ENCODE results near the gene PEX6.
A peak's percentile ranks its signal among the peaks of the same experiment; 100 is the strongest.
"Not testable (repeated sequence)": the region's sequence is repeated elsewhere in the genome, so short reads cannot be mapped to it uniquely, and the experiment has no call there.

Gene PEX6

DNA sequence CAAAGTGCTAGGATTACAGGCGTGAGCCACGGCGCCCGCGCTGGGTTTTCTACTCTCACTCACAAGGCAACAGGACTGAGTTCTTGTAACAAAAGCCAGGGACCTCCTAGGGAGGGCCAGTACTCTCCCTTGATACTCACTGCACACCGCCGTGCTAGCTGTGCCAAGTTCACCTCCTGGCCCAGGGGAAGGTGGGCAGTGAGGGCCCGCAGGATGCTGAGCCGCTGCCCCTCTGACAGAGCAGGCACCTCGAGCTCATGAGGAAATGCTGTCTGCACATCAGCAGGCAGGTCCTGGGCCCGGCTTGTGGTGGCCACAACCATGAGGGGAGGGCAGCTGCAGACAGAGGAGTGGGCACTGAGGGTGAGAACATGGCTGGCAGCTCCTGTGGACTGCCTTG is 11.8 kb downstream of the PEX6 start:
- DNase-seq (no peak), ATAC-seq (no peak)
- peaks cover 1% of the 10 kb centered on the region for H3K36me3 Mint-ChIP-seq (ENCODE audit: low read depth)
- no peak overlapping the region for H3K27ac Mint-ChIP-seq
- H3K9me3 Mint-ChIP-seq, result no peaks in the 10 kb centered on the region
- H3K4me3 Mint-ChIP-seq, result no peak overlapping the region
- H3K27me3 Mint-ChIP-seq, result no peaks in the 10 kb centered on the region
- H3K4me1 Mint-ChIP-seq, result peaks cover 18% of the 10 kb centered on the region

DNA sequence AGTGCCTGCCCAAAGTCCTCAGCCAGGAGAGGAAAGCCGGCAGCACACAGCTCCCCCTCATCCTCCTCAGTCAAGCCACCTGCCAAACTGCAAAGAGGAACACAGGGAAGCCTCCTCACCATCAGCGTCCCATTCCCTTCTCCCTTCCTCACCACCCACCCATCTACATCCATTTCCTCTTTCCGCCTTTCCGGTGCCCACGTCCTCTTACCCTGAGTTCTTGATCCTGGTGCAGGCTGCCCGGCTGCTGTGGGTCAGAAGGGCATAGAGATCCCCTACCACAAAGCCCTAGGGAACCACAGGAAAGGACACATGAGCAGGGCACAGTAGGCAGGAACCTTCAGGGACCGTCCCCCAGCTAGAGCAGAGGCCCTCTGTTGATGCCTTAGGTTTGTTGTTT is 12.4 kb downstream of the PEX6 start:
- DNase-seq, result no peak
- Mint-ChIP-seq H3K27ac (no peak overlapping the region), H3K4me3 (no peak overlapping the region), H3K27me3 (no peaks in the 10 kb centered on the region), H3K4me1 (peaks cover 15% of the 10 kb centered on the region), H3K9me3 (no peaks in the 10 kb centered on the region), H3K36me3 (ENCODE audit: low read depth) (peaks cover 1% of the 10 kb centered on the region)
- ATAC-seq, result no peak

GRCh38 chr6:42963855-42964605 is 15.0 kb downstream of the PEX6 start:
- DNase-seq, result peak; percentile 46
- peaks cover 12% of the 10 kb centered on the region for H3K4me1 Mint-ChIP-seq
- peak; percentile 41 for ATAC-seq
- H3K27me3 Mint-ChIP-seq, result peaks cover 1% of the 10 kb centered on the region
- no peaks in the 10 kb centered on the region for H3K9me3 Mint-ChIP-seq
- no peak overlapping the region for H3K27ac Mint-ChIP-seq
- peaks cover 1% of the 10 kb centered on the region for H3K36me3 Mint-ChIP-seq (ENCODE audit: low read depth)
- H3K4me3 Mint-ChIP-seq, result no peak overlapping the region

GRCh38 chr6:42963179-42963854 is 15.7 kb downstream of the PEX6 start:
- ATAC-seq (no peak), DNase-seq (no peak)
- Mint-ChIP-seq H3K9me3 (no peaks in the 10 kb centered on the region), H3K4me1 (peaks cover 12% of the 10 kb centered on the region), H3K27me3 (peaks cover 1% of the 10 kb centered on the region), H3K36me3 (ENCODE audit: low read depth) (peaks cover 1% of the 10 kb centered on the region), H3K27ac (no peak overlapping the region), H3K4me3 (no peak overlapping the region)

DNA sequence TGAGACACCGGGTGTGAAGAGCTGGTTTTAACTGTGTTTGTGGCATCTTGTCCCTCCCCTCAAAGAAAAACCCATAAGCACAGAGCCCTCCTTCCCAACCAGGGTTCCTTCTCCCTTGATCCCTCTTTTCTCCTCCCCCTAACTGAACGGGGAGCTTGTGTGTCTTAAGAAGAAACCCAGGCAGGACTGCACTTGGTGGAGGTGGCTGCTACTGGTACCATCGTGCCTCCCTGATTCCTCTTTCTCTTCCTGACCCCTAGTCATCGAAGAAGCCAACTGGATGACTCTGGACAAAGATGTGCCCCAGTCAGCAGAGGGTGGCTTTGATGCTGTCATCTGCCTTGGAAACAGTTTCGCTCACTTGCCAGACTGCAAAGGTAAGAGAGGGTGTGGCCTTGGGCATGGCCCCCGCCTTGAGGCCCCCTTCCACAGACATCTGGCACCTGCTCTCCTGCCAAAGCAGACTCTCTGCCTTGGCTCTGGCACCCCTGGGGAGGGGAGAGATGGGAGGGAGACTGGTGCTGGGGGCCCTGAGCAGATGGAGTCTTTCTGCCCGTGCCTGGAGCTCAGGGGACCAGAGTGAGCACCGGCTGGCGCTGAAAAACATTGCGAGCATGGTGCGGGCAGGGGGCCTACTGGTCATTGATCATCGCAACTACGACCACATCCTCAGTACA is 16.3 kb downstream of the PEX6 start:
- DNase-seq (no peak), ATAC-seq (no peak)
- H3K9me3 Mint-ChIP-seq, result no peaks in the 10 kb centered on the region
- H3K36me3 Mint-ChIP-seq (ENCODE audit: low read depth), result peaks cover 1% of the 10 kb centered on the region
- peaks cover 1% of the 10 kb centered on the region for H3K27me3 Mint-ChIP-seq
- H3K4me3 Mint-ChIP-seq, result no peak overlapping the region
- H3K27ac Mint-ChIP-seq, result no peak overlapping the region
- peaks cover 12% of the 10 kb centered on the region for H3K4me1 Mint-ChIP-seq

GRCh38 chr6:42962096-42962495 is 16.9 kb downstream of the PEX6 start:
- peaks cover 1% of the 10 kb centered on the region for H3K36me3 Mint-ChIP-seq (ENCODE audit: low read depth)
- no peak for DNase-seq
- H3K27ac Mint-ChIP-seq, result no peak overlapping the region
- ATAC-seq, result no peak
- H3K4me3 Mint-ChIP-seq, result no peak overlapping the region
- peaks cover 12% of the 10 kb centered on the region for H3K4me1 Mint-ChIP-seq
- no peaks in the 10 kb centered on the region for H3K9me3 Mint-ChIP-seq
- peaks cover 1% of the 10 kb centered on the region for H3K27me3 Mint-ChIP-seq

GRCh38 chr6:42961020-42961470 is 17.9 kb downstream of the PEX6 start:
- peaks cover 1% of the 10 kb centered on the region for H3K36me3 Mint-ChIP-seq (ENCODE audit: low read depth)
- no peak overlapping the region for H3K27ac Mint-ChIP-seq
- no peaks in the 10 kb centered on the region for H3K9me3 Mint-ChIP-seq
- H3K4me1 Mint-ChIP-seq, result peaks cover 12% of the 10 kb centered on the region
- DNase-seq (no peak), ATAC-seq (no peak)
- peak overlapping the region; percentile 48 for H3K4me3 Mint-ChIP-seq
- peaks cover 1% of the 10 kb centered on the region for H3K27me3 Mint-ChIP-seq

DNA sequence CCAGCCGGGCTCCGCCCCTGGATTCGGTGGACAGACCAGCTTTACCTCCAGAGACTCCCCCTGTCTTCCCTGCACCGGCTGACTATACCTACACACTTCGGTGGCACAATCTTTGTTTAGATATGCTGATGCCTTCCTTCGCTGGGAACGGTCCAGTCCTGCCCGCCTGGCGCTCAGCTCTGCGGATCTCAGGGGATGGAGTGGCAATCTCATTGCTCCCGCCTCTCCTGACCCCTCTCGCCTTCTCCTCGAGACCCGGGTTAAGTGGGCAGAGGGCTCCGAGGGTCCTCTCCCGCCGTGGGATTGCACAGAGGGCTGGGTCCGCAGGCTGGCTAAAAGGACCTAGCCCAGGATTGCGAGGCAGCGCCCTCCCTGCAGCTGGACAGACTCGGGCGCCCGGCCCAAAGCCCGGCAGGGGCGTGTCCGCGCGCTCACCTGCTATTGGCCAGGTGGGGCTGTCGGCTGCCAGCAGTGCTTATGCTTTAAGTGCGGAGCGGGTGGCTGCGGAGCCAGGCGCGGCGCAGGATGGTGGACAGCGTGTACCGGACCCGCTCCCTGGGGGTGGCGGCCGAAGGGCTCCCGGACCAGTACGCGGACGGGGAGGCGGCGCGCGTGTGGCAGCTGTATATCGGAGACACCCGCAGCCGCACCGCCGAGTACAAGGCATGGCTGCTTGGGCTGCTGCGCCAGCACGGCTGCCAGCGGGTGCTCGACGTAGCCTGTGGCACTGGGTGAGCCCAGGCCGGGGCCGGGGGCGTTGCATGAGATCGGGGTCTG is 18.6 kb downstream of the PEX6 start, which contains the start of gene GNMT:
TSS of gene GNMT (plus strand) at position 512 of the 777 bp plus-strand sequence. CDS start at position 526, 14 bp downstream.
- H3K9me3 Mint-ChIP-seq, result no peaks in the 10 kb centered on the region
- H3K4me1 Mint-ChIP-seq, result peaks cover 12% of the 10 kb centered on the region
- peak within 1 kb of the TSS; percentile 48 for H3K4me3 Mint-ChIP-seq
- H3K36me3 Mint-ChIP-seq (ENCODE audit: low read depth), result peaks cover 1% of the 10 kb centered on the region
- ATAC-seq (peak; percentile 69), DNase-seq (peak; percentile 31)
- no peak within 1 kb of the TSS for H3K27ac Mint-ChIP-seq
- H3K27me3 Mint-ChIP-seq, result peaks cover 1% of the 10 kb centered on the region

- H3K36me3 Mint-ChIP-seq (ENCODE audit: low read depth), result peaks cover 1% of the 10 kb centered on the region
- H3K27me3 Mint-ChIP-seq, result peaks cover 1% of the 10 kb centered on the region
- ATAC-seq (no peak), DNase-seq (no peak)
- peak overlapping the region; percentile 48 for H3K4me3 Mint-ChIP-seq
- no peak overlapping the region for H3K27ac Mint-ChIP-seq
- H3K9me3 Mint-ChIP-seq, result no peaks in the 10 kb centered on the region
- H3K4me1 Mint-ChIP-seq, result peaks cover 12% of the 10 kb centered on the region
Observed at GRCh38 chr6:42959917-42960242, 19.1 kb downstream of the PEX6 start.

DNA sequence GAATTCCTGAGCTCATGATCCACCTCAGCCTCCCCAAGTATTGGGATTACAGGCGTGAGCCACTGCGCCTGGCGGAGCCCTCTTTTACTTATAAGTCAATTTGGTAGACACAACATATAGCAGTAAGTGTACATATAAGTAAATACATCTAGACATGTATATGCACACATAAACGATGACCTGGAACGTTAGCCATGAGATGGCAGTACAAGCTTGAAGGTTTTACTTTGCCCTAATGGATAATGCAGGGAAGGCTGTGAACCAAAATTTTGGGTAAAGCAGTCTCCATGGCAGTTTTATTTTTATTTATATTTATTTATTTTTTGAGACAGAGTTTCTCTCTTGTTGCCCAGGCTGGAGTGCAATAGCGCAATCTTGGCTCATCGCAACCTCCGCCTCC is 20.9 kb downstream of the PEX6 start:
- H3K36me3 Mint-ChIP-seq (ENCODE audit: low read depth), result peaks cover 1% of the 10 kb centered on the region
- no peak overlapping the region for H3K27ac Mint-ChIP-seq
- no peaks in the 10 kb centered on the region for H3K9me3 Mint-ChIP-seq
- H3K4me1 Mint-ChIP-seq, result peaks cover 12% of the 10 kb centered on the region
- peaks cover 1% of the 10 kb centered on the region for H3K27me3 Mint-ChIP-seq
- ATAC-seq (no peak), DNase-seq (no peak)
- no peak overlapping the region for H3K4me3 Mint-ChIP-seq

DNA sequence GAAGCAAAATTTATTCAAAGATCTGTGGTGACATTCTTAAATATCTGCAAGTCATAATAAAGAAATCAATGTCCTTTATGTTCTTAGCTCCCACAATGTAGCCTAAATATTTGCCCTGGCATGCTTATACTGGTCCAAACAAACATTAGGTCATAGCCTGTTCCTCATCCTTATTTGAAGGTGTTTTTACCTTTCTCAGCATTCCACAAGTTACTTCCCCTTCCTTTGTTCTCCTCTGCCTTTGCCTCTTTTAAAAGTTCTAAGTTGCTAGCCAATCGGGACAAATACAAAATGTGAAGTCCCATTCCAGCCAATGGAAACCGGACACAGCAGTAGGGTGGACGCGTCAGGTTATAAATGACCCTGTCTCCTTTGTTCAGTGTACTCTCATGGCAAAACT is 24.6 kb downstream of the PEX6 start:
- not testable (repeated sequence) for DNase-seq; H3K9me3 Mint-ChIP-seq; H3K4me3 Mint-ChIP-seq; H3K4me1 Mint-ChIP-seq; H3K27ac Mint-ChIP-seq; H3K36me3 Mint-ChIP-seq (ENCODE audit: low read depth); ATAC-seq; H3K27me3 Mint-ChIP-seq

DNA sequence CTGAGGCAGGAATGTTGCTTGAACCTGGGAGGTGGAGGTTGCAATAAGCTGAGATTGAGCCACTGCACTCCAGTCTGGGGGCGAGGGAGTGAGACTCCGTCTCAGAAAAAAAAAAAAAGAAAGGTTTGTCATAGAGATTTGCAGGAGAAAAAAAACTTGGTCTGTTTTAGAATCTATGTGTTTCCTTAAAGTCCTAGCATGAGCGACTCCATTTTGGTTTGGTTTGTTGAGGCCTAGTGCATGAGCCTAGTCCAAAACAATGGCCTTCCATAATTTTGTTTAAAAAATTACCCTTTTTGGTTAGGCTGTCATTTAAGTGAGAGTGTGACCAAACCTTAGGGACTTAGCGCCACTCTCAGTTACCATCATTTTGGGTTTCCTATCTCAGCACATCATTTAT is 26.6 kb downstream of the PEX6 start:
- H3K9me3 Mint-ChIP-seq, result no peaks in the 10 kb centered on the region

GRCh38 chr6:42947950-42948349 is 31.0 kb downstream of the PEX6 start:
- no peak overlapping the region for H3K27ac Mint-ChIP-seq
- H3K27me3 Mint-ChIP-seq, result no peaks in the 10 kb centered on the region
- peaks cover 25% of the 10 kb centered on the region for H3K36me3 Mint-ChIP-seq (ENCODE audit: low read depth)
- no peaks in the 10 kb centered on the region for H3K9me3 Mint-ChIP-seq
- H3K4me3 Mint-ChIP-seq, result no peak overlapping the region
- DNase-seq, result no peak
- no peak for ATAC-seq
- no peaks in the 10 kb centered on the region for H3K4me1 Mint-ChIP-seq

More for the DNA sequence above, 26.6 kb downstream of the PEX6 start:
- Mint-ChIP-seq H3K4me3 (no peak overlapping the region), H3K27me3 (no peaks in the 10 kb centered on the region), H3K4me1 (no peaks in the 10 kb centered on the region), H3K36me3 (ENCODE audit: low read depth) (peaks cover 2% of the 10 kb centered on the region), H3K27ac (no peak overlapping the region)
- ATAC-seq, result no peak
- DNase-seq, result no peak

DNA sequence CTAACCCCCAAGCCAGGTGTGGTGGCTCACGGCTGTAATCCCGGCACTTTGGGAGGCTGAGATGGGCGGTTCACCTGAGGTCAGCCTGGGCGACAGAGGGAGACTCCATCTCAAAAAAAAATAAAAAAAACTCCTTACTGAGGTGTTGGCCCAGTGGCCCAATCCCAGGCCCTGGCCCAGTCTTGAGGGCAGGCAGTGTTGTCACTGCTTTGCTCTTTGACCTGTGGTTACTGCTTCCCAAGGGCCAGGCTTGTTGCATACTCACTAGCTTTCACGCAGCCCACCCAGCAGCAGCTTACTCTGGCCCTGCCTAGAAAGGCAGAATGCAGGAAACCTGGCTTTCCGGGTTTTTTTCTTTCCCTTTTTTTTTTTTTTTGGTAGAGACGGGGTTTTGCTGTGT is 36.5 kb downstream of the PEX6 start:
- no peak overlapping the region for H3K4me3 Mint-ChIP-seq
- H3K27me3 Mint-ChIP-seq, result no peaks in the 10 kb centered on the region
- no peaks in the 10 kb centered on the region for H3K9me3 Mint-ChIP-seq
- H3K36me3 Mint-ChIP-seq (ENCODE audit: low read depth), result peaks cover 39% of the 10 kb centered on the region
- ATAC-seq, result no peak
- no peak overlapping the region for H3K27ac Mint-ChIP-seq
- no peak for DNase-seq
- H3K4me1 Mint-ChIP-seq, result peaks cover 5% of the 10 kb centered on the region

All from activated naive CD8-positive, alpha-beta T cell treated with anti-CD3 and anti-CD28 coated beads, Interleukin-2, amount 50 U/mL, for 24 hours (primary cell).